Heart left ventricle (tissue), 13 donors: ENCODE data around the gene PLCG2.

Source experiments
- POLR2A ChIP-seq, 2 donors: fragments of 450-650 bp; IDR thresholded peaks; one replicate each; pipeline ENCODE4 v1.6.1; 2017; ENCODE audit warnings: antibody characterized with exemption in 2 of 2, mild to moderate bottlenecking in 2 of 2, moderate library complexity in 2 of 2
- TF ChIP-seq, protein P1 (sequence below), 12 donors: fragments of 200-600 bp; sonication (generic) in 4 of 12; IDR thresholded peaks; one replicate each; pipeline versions ENCODE4 v1.5.0 to v1.8.0; 2018 to 2022; ENCODE audit warnings: antibody characterized with exemption in 12 of 12, mild to moderate bottlenecking in 5 of 12
- donor health status: ischemic (EF 13 %, LVEDD 7.1; RV severe dilation, severe dysfunction).
- donor health status: DM: no; HTN: yes; CAD: no.
- donor health status: DM: no; HTN: no; CAD: no.
- donor health status: ischemic (EF 25% LVEDD 6.9; RV normal size, moderate dysfunction).
- donor health status: ischemic (EF 25% LVEDD 5.7; RV mildly dilated, moderate dysfunction).
- donor health status: ischemic (EF 35%, LVEDD 5.7; RV mildly dilated, moderate dysfunction).
- donor health status: nonischemic (EF 11% LVEDD 7.7; RV severe dilation, severe dysfunction).
- donor health status: DM: yes; HTN: yes; CAD: no.
- donor health status: PGD.
- donor health status: ischemic (EF 29% LVEDD 5.4; RV normal size, mild dysfunction).
- donor health status: nonischemic (EF 23%, LVEDD 6.1; RV moderate dilation, normal function).

GRCh38 chr16:81778231-81778630 is 860 bp upstream of the PLCG2 start:
- TF ChIP-seq POLR2A (IDR thresholded peaks at IDR 0.05) = no peak
- TF ChIP-seq, protein P1, sequence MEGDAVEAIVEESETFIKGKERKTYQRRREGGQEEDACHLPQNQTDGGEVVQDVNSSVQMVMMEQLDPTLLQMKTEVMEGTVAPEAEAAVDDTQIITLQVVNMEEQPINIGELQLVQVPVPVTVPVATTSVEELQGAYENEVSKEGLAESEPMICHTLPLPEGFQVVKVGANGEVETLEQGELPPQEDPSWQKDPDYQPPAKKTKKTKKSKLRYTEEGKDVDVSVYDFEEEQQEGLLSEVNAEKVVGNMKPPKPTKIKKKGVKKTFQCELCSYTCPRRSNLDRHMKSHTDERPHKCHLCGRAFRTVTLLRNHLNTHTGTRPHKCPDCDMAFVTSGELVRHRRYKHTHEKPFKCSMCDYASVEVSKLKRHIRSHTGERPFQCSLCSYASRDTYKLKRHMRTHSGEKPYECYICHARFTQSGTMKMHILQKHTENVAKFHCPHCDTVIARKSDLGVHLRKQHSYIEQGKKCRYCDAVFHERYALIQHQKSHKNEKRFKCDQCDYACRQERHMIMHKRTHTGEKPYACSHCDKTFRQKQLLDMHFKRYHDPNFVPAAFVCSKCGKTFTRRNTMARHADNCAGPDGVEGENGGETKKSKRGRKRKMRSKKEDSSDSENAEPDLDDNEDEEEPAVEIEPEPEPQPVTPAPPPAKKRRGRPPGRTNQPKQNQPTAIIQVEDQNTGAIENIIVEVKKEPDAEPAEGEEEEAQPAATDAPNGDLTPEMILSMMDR (IDR thresholded peaks at IDR 0.05) = no peak
